Bronchial epithelial cell (primary cell): Measurements from ENCODE around the gene SPACA5B. TPM values are rescaled to one million over a fixed set of nuclear protein-coding genes. Genes with fewer than 3 reads are reported as not detected.
"Not testable (repeated sequence)": the region's sequence is repeated elsewhere in the genome, so short reads cannot be mapped to it uniquely, and the experiment has no call there.

Source experiments
- DNase-seq: peaks from one replicate; pipeline ENCODE4 v3.0.0-alpha.2; 2010; ENCODE audit warnings: low read depth
- FAIRE-seq: peaks from 2 replicates; lab custom pipeline; 2011; peaks lifted over from hg19 to GRCh38; lab: Jason Lieb, UNC
- H3K27me3 ChIP-seq: 2 replicates; pipeline ENCODE4 v1.5.1; 2011; ENCODE audit warnings: low read length; ENCODE audit not compliant: control insufficient read depth, insufficient read depth
- H3K36me3 ChIP-seq: 2 replicates; pipeline ENCODE4 v1.5.1; 2011; ENCODE audit warnings: low read length; ENCODE audit not compliant: control insufficient read depth, insufficient read depth
- H3K4me3 ChIP-seq: 2 replicates; pipeline ENCODE4 v1.5.1; 2011; ENCODE audit warnings: mild to moderate bottlenecking, low read depth, low read length, control low read depth
- CTCF ChIP-seq: IDR thresholded peaks from 2 replicates; pipeline ENCODE4 v1.5.1; 2011; ENCODE audit warnings: mild to moderate bottlenecking, moderate library complexity, low read length, control low read depth, inconsistent platforms; ENCODE audit not compliant: insufficient read depth, severe bottlenecking
- total RNA-seq: library from RNA; depleted of rRNA; stranded (reverse); fragments of >200 nt; gene quantifications from 2 replicates; pipeline ENCODE4 v1.2.1, GENCODE V29; 2014

SPACA5B gene
- total RNA-seq, result not detected in 2 replicates

GRCh38 chrX:48130326-48130725 is at the start of gene SPACA5B:
SPACA5B (plus strand) TSS chrX:48130626; CDS start chrX:48130688, 62 bp downstream.
- not testable (repeated sequence) for H3K36me3 ChIP-seq, H3K4me3 ChIP-seq, H3K27me3 ChIP-seq, DNase-seq
- peak; percentile 43 for FAIRE-seq

DNA sequence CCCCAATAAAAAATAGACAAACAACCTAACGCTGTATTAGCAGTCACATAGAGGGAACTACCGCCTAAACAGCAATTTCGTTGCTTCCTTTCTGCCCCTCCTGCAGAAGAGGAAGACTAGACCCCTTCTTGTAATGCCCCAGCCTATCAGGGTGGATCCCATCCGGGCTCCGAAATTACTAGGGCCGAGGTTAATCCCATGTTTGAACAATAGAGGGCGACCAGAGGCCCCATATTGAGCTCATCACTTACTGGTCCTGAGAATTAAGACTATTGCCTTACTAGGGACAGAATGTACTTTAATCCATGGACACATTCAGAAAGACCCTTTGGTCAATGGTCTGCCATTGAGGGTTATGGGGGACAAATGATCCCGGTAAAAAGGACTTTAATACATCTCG is 47.2 kb upstream of the SPACA5B start:
- Histone ChIP-seq H3K4me3 (no peak overlapping the region), H3K36me3 (no peaks in the 10 kb centered on the region), H3K27me3 (no peaks in the 10 kb centered on the region)
- DNase-seq (peak; percentile 38), FAIRE-seq (no peak)
- TF ChIP-seq CTCF, result peak; percentile 54

- no peaks in the 10 kb centered on the region for H3K27me3 ChIP-seq
- DNase-seq (peak; percentile 0), FAIRE-seq (no peak)
- no peak for TF ChIP-seq CTCF
- no peaks in the 10 kb centered on the region for H3K36me3 ChIP-seq
- H3K4me3 ChIP-seq, result no peak overlapping the region
These were observed 46.7 kb upstream of the SPACA5B start for GRCh38 chrX:48083706-48084105.

DNA sequence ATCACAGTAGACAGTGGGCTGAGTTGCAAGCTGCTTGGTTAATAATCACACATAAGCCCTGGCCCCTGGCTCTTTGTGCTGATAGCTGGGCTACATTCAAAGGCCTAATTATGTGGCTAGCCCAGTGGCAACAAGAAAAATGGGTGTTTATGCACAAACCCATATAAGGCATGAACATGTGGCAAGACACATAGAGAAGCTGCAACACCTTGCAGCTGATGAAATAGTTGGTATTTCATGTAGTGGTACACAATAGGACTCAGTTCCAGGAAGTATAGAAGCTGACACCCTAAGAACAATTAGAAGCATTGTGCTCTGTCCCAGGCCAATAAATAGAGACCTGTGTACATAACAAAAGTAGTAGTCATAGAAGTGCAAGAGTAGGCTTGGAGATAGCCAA is 44.3 kb upstream of the SPACA5B start:
- Histone ChIP-seq H3K27me3 (no peaks in the 10 kb centered on the region), H3K36me3 (no peaks in the 10 kb centered on the region), H3K4me3 (no peak overlapping the region)
- no peak for TF ChIP-seq CTCF
- DNase-seq (peak; percentile 54), FAIRE-seq (no peak)

- Histone ChIP-seq H3K27me3 (no peaks in the 10 kb centered on the region), H3K36me3 (no peaks in the 10 kb centered on the region), H3K4me3 (no peak overlapping the region)
- FAIRE-seq (no peak), DNase-seq (peak; percentile 44)
- TF ChIP-seq CTCF, result no peak
These were observed 40.3 kb upstream of the SPACA5B start for GRCh38 chrX:48090123-48090522.

GRCh38 chrX:48092558-48092957 is 37.9 kb upstream of the SPACA5B start:
- not testable (repeated sequence) for H3K27me3 ChIP-seq, FAIRE-seq, H3K36me3 ChIP-seq, H3K4me3 ChIP-seq, DNase-seq

GRCh38 chrX:48101443-48101842 is 29.0 kb upstream of the SPACA5B start:
- FAIRE-seq, result no peak
- H3K27me3 ChIP-seq, result no peaks in the 10 kb centered on the region
- H3K36me3 ChIP-seq, result no peaks in the 10 kb centered on the region
- no peak overlapping the region for H3K4me3 ChIP-seq
- no peak for DNase-seq
- no peak for TF ChIP-seq CTCF
